PC-9 (cell line): ENCODE results near the gene SRL. TPM values are rescaled to one million over a fixed set of nuclear protein-coding genes. Genes with fewer than 3 reads are reported as not detected.

Experiments
- BruUV-seq: library from RNA; stranded (reverse); fragments of 400-500 nt; replicated peaks from 2 replicates; lab custom pipeline; 2021; lab: Mats Ljungman, UMichigan
- CTCF ChIA-PET: fragments of 300-600 bp; sonication (Branson Sonifier 250); formaldehyde crosslinking; loops from one replicate; lab custom pipeline; 2022; ENCODE audit warnings: antibody characterized with exemption; lab: Charles Lee
- POLR2A ChIA-PET: fragments of 300-600 bp; sonication (Branson Sonifier 250); formaldehyde crosslinking; loops from one replicate; lab custom pipeline; 2022; ENCODE audit warnings: antibody characterized with exemption; ENCODE audit not compliant: unreplicated experiment; lab: Charles Lee
- DNase-seq, 2 experiments: peaks; one replicate each; pipeline versions ENCODE4 v3.0.0 to v3.0.0-alpha.2; 2015 to 2022; ENCODE audit warnings: mixed read lengths in 1 of 2
- H2AFZ ChIP-seq: fragments of 200-600 bp; sonication (generic); 2 replicates; pipeline ENCODE4 v1.8.1; 2017; ENCODE audit warnings: antibody characterized with exemption
- H3F3A ChIP-seq: fragments of 200-600 bp; sonication (generic); 2 replicates; pipeline ENCODE4 v1.8.1; 2017; ENCODE audit warnings: antibody characterized with exemption, mild to moderate bottlenecking, low read depth; ENCODE audit not compliant: insufficient read depth
- H3K27ac ChIP-seq: fragments of 200-600 bp; sonication (generic); 2 replicates; pipeline ENCODE4 v1.6.1; 2016; ENCODE audit warnings: mixed run types
- H3K27me3 ChIP-seq: fragments of 200-600 bp; sonication (generic); 2 replicates; pipeline ENCODE4 v1.6.1; 2016; ENCODE audit warnings: low read depth, mixed run types; ENCODE audit not compliant: insufficient read depth
- H3K36me3 ChIP-seq: fragments of 200-600 bp; sonication (generic); 2 replicates; pipeline ENCODE4 v1.6.1; 2016; ENCODE audit warnings: low read depth, mixed run types
- H3K4me1 ChIP-seq: fragments of 200-600 bp; sonication (generic); replicated peaks from 2 replicates; pipeline ENCODE4 v1.6.1; 2016; ENCODE audit warnings: mixed run types; ENCODE audit not compliant: insufficient read depth
- H3K4me2 ChIP-seq: fragments of 200-600 bp; sonication (generic); 2 replicates; pipeline ENCODE4 v1.6.1; 2017; ENCODE audit warnings: mixed run types
- H3K4me3 ChIP-seq: fragments of 200-600 bp; sonication (generic); 2 replicates; pipeline ENCODE4 v1.6.1; 2016; ENCODE audit warnings: mixed run types
- H3K79me2 ChIP-seq: fragments of 200-600 bp; sonication (generic); 2 replicates; pipeline ENCODE4 v1.6.1; 2017; ENCODE audit warnings: low read depth, mixed run types
- H3K9me2 ChIP-seq: fragments of 200-600 bp; sonication (generic); 2 replicates; pipeline ENCODE4 v1.8.1; 2017; ENCODE audit warnings: mild to moderate bottlenecking; ENCODE audit not compliant: insufficient read depth
- H3K9me3 ChIP-seq: fragments of 200-600 bp; sonication (generic); 2 replicates; pipeline ENCODE4 v1.8.1; 2016; ENCODE audit warnings: low read depth; ENCODE audit not compliant: insufficient read depth
- H4K20me1 ChIP-seq: fragments of 200-600 bp; sonication (generic); 2 replicates; pipeline ENCODE4 v1.8.1; 2017; ENCODE audit not compliant: insufficient read depth
- CTCF ChIP-seq: fragments of 200-600 bp; sonication (generic); conservative IDR thresholded peaks from 2 replicates; pipeline ENCODE4 v1.6.1; 2017; ENCODE audit warnings: mixed run types, antibody characterized with exemption, mild to moderate bottlenecking, moderate library complexity
- EZH2 ChIP-seq: fragments of 200-600 bp; sonication (generic); IDR thresholded peaks from 2 replicates; pipeline ENCODE4 v1.8.0; 2017; ENCODE audit warnings: antibody characterized with exemption, low read depth
- intact Hi-C: fragments of 100-400 bp; cut with micrococcal nuclease; formaldehyde crosslinking; loops from one replicate; pipeline ENCODE4 v1.10.0; 2022; ENCODE audit not compliant: unreplicated experiment
- total RNA-seq: library from RNA; stranded (reverse); gene quantifications from 2 replicates; pipeline ENCODE4 v1.2.3, GENCODE V29; 2021

SRL gene
- total RNA-seq, 1 experiment from 2014 or later, result not detected

DNA sequence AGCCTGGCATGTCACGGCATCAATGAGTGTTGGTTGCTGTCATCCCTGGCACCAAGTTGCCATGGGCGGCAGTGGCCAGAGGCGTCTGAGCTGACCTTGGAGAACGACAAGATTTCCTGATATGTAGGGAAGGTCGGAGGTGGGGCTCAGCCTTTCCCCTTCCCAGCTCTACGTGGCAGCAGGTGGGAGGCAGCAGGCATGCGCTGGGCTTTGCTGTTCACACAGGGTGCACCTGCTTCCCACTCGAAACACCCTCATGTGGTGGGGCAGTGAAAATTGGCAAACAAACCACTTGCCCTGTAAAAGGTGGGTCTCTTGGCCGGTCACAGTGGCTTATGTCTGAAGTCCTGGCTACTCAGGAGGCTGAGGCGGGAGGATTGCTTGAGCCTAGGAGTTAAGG, 43.3 kb upstream of the SRL start:
- H3K9me3 ChIP-seq, result no peaks in the 10 kb centered on the region
- H4K20me1 ChIP-seq, result no peaks in the 10 kb centered on the region
- H3K4me1 ChIP-seq, result peaks cover 41% of the 10 kb centered on the region
- intact Hi-C loops, result no loop called here
- no TSS peak for BruUV-seq
- H3K4me3 ChIP-seq, result no peak overlapping the region
- H3K27me3 ChIP-seq, result no peaks in the 10 kb centered on the region
- H3F3A ChIP-seq, result peaks cover 18% of the 10 kb centered on the region; the same call in 1 of the 2 replicates
- ChIA-PET CTCF (interaction anchor here (0.6 kb wide), 1 partner anchor 45 kb away, joined by 3 read pairs; no protein-coding TSS in a partner anchor), POLR2A (no interaction called here)
- no peak overlapping the region for H2AFZ ChIP-seq
- no peak for DNase-seq
- H3K27ac ChIP-seq, result no peak overlapping the region
- no peaks in the 10 kb centered on the region for H3K9me2 ChIP-seq
- no peaks in the 10 kb centered on the region for H3K79me2 ChIP-seq
- TF ChIP-seq EZH2 (no peak), CTCF (no peak)
- no peaks in the 10 kb centered on the region for H3K36me3 ChIP-seq
- H3K4me2 ChIP-seq, result no peak overlapping the region

DNA sequence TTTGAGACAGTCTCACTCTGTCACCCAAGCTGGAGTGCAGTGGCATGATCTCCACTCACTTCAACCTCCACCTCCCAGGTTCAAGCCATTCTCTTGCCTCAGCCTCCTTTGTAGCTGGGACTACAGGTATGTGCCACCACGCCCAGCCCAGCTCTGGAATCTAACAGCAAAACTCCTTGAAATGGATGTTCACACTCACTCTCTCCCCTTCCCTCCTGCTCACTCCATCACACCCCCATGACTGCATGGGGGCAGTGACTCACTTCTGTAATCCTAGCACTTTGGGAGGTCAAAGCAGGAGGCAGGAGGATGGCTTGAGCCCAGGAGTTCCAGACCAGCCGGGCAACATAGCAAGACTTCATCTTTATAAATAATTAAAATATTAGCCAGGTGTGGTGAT, 42.1 kb upstream of the SRL start:
- no peak overlapping the region for H2AFZ ChIP-seq
- intact Hi-C loops, result no loop called here
- TF ChIP-seq CTCF, result no peak
- no peak for TF ChIP-seq EZH2
- H3F3A ChIP-seq, result peaks cover 25% of the 10 kb centered on the region; the same call in 1 of the 2 replicates
- CTCF ChIA-PET, result no interaction called here
- POLR2A ChIA-PET, result interaction anchor here (0.5 to 0.6 kb wide), 2 partner anchors 80 to 108 kb away, joined by 4 read pairs; no protein-coding TSS in a partner anchor
- no TSS peak for BruUV-seq
- DNase-seq, result peak; percentile 67 to 69
- H3K4me3 ChIP-seq, result no peak overlapping the region
- no peaks in the 10 kb centered on the region for H3K9me2 ChIP-seq
- H3K27me3 ChIP-seq, result no peaks in the 10 kb centered on the region
- no peaks in the 10 kb centered on the region for H3K79me2 ChIP-seq
- H3K4me1 ChIP-seq, result peaks cover 34% of the 10 kb centered on the region
- H3K4me2 ChIP-seq, result no peak overlapping the region
- no peaks in the 10 kb centered on the region for H3K36me3 ChIP-seq
- H3K9me3 ChIP-seq, result no peaks in the 10 kb centered on the region
- no peak overlapping the region for H3K27ac ChIP-seq
- H4K20me1 ChIP-seq, result no peaks in the 10 kb centered on the region

DNA sequence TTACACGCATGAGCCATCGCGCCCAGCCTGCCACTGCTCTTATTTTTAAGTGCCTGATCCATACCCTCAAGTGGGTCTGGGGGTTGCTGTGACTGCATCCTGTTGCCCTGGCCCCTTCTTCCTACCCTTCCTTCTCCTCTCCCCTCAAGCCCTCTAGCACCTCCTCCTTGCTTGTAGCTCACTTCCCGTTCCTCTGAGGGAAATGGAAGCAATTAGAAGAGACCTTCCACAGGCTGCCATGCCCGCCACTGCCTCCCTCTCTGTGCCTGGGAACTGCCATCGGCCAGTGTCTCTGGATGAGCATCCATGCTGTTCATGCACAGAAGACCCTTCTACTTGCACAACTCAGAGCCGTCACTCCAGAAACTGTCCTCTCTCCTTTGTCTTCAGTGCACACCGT, 41.6 kb upstream of the SRL start:
- no peak overlapping the region for H3K4me2 ChIP-seq
- H3K9me3 ChIP-seq, result no peaks in the 10 kb centered on the region
- no peaks in the 10 kb centered on the region for H3K27me3 ChIP-seq
- H3K79me2 ChIP-seq, result no peaks in the 10 kb centered on the region
- H3K36me3 ChIP-seq, result no peaks in the 10 kb centered on the region
- H3K9me2 ChIP-seq, result no peaks in the 10 kb centered on the region
- H3K4me1 ChIP-seq, result peaks cover 29% of the 10 kb centered on the region
- BruUV-seq, result no TSS peak
- peaks cover 26% of the 10 kb centered on the region; the same call in 1 of the 2 replicates for H3F3A ChIP-seq
- intact Hi-C loops, result no loop called here
- no peaks in the 10 kb centered on the region for H4K20me1 ChIP-seq
- DNase-seq, result no peak
- TF ChIP-seq CTCF (no peak), EZH2 (no peak)
- CTCF ChIA-PET, result no interaction called here
- H3K4me3 ChIP-seq, result no peak overlapping the region
- POLR2A ChIA-PET, result interaction anchor here (0.5 to 0.6 kb wide), 2 partner anchors 80 to 109 kb away, joined by 4 read pairs; no protein-coding TSS in a partner anchor
- H2AFZ ChIP-seq, result no peak overlapping the region
- H3K27ac ChIP-seq, result no peak overlapping the region
